GM19328 (cell line): ENCODE results near the gene TPCN2.
"Not testable (repeated sequence)": the region's sequence is repeated elsewhere in the genome, so short reads cannot be mapped to it uniquely, and the experiment has no call there.

Experiments
- ATAC-seq: cut with Tn5 transposase; IDR thresholded peaks from one replicate; pipeline ENCODE4 v1.9.1; 2021; ENCODE audit warnings: mild to moderate bottlenecking, moderate library complexity; ENCODE audit not compliant: unreplicated experiment

The TPCN2 gene

GRCh38 chr11:69048694-69049489 lies at the start of gene TPCN2:
Gene TPCN2 (plus strand): TSS chr11:69048932. CDS start chr11:69048998, 66 bp downstream.
- peak; percentile 90 for ATAC-seq

- no peak for ATAC-seq
These were observed 49.5 kb upstream of the TPCN2 start for GRCh38 chr11:68999093-68999747.

GRCh38 chr11:68999748-69000355 lies 48.9 kb upstream of the TPCN2 start:
- ATAC-seq, result not testable (repeated sequence)

- no peak for ATAC-seq
These were observed 48.3 kb upstream of the TPCN2 start for GRCh38 chr11:69000391-69000790.

GRCh38 chr11:69000831-69001242 lies 47.9 kb upstream of the TPCN2 start:
- no peak for ATAC-seq

- ATAC-seq, result no peak
These were observed 47.3 kb upstream of the TPCN2 start for GRCh38 chr11:69001243-69002081.

GRCh38 chr11:69002110-69002569 lies 46.6 kb upstream of the TPCN2 start:
- ATAC-seq, result no peak

- no peak for ATAC-seq
These were observed 46.0 kb upstream of the TPCN2 start for GRCh38 chr11:69002570-69003231.

GRCh38 chr11:69003301-69003865 lies 45.3 kb upstream of the TPCN2 start:
- ATAC-seq, result no peak

GRCh38 chr11:69003866-69004367 lies 44.8 kb upstream of the TPCN2 start:
- ATAC-seq, result no peak

GRCh38 chr11:69004411-69005182 lies 44.1 kb upstream of the TPCN2 start:
- no peak for ATAC-seq

- no peak for ATAC-seq
These were observed 43.5 kb upstream of the TPCN2 start for GRCh38 chr11:69005183-69005630.

- no peak for ATAC-seq
These were observed 42.9 kb upstream of the TPCN2 start for GRCh38 chr11:69005631-69006368.

- no peak for ATAC-seq
These were observed 41.9 kb upstream of the TPCN2 start for GRCh38 chr11:69006816-69007215.

GRCh38 chr11:69007975-69008381 lies 40.8 kb upstream of the TPCN2 start:
- ATAC-seq, result no peak

- ATAC-seq, result no peak
These were observed 39.8 kb upstream of the TPCN2 start for GRCh38 chr11:69008737-69009440.

- ATAC-seq, result no peak
These were observed 39.1 kb upstream of the TPCN2 start for GRCh38 chr11:69009441-69010211.
